ENCODE measurements around the gene ANXA2.
A peak's percentile ranks its signal among the peaks of the same experiment; 100 is the strongest.

The ANXA2 gene

GRCh38 chr15:60370105-60370868, 27.5 kb downstream of the ANXA2 start:
- DNase-seq (ENCODE audit: low spot score), result no peak

DNA sequence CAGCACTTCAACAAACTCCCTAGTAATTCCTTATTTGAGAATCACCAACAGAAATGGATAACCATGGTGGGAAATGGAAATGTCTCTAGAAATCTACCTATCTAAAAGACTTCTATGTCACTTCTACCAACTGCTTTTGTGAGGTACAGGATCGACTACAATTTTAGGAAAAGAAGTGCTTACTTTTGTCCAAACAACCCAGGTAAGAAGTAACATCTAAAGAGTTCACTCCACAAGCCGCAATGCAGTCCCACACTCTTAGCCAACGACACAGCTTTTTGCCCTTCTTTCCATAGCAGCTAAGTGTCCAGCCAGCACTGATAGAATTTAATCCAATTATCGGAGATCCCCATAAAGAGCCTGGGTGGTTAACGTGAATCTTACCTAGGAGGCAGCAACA, 28.1 kb downstream of the ANXA2 start:
- no peak for DNase-seq (ENCODE audit: low spot score)

- DNase-seq (ENCODE audit: low spot score), result no peak
These were observed 33.2 kb downstream of the ANXA2 start for GRCh38 chr15:60364612-60364924.

DNA sequence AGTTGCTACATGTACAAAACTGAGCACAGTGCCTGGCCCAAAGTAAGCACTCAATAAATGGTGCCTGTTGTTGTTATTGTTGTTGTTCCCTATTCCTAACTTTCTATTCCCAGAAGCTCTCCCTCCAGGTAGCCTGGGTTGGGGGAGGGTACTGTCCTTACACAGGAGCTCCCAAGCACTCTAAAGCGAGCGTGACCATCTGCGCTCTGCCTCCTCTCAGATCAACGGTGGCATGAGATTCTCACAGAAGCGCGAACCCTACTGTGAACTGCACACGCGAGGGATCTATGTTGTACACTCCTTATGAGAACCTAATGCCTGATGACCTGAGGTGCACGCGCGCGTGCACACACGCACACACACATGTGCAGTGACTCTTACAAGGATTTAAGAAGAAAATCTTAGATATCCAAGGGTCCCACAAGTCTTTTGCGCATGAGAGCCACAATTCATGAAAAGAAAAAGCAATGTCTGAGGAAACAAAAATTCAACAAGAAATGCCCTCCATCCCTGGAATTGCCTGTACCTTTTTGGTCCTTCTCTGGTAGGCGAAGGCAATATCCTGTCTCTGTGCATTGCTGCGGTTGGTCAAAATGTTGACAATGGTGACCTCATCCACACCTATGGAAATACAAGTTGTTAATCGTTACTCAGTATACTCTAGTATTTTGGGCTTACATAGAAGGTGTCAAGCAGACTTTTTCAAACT, 33.7 kb downstream of the ANXA2 start:
- no peak for DNase-seq (ENCODE audit: low spot score)

DNA sequence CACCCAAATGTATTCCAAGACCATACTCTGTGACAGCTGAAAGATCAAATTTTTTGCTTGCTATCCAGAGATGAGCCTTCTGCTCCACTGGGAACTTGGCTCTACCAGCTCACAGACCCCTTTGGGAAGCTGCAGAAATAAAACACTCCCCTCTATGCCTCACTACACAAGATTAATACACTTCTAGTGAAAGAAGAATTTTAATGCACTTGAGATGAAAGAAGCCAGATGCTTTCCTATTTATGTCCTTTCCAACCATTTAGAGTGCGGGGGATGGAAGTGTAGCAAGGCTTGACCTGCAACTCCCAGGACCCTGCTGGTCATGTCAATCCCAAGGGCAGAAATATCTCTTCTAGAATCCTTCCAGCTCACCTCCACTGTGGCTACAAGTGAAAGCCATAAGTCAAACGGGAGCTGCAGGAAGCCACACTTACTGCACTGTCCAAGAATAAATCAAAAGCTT, 34.7 kb downstream of the ANXA2 start:
- no peak for DNase-seq (ENCODE audit: low spot score)

GRCh38 chr15:60362321-60363086, 35.3 kb downstream of the ANXA2 start:
- DNase-seq (ENCODE audit: low spot score), result no peak

DNA sequence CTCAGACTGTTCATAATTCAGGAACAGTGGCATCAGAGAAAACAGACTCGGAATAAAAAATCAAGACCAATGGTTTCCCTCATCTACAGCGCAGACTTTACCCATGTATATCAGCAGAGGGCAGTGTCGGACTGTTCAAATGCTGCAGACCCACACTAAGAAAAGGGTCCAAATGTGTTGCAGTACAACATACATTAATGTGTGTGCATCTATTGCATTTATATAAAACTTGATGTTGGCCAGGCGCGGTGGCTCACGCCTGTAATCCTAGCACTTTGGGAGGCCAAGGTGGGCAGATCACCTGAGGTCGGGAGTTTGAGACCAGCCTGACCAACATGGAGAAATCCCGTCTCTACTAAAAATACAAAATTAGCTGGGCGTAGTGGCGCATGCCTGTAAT, 38.0 kb downstream of the ANXA2 start:
- peak; percentile 89 for DNase-seq (ENCODE audit: low spot score)

- DNase-seq (ENCODE audit: low spot score), result no peak
These were observed 38.7 kb downstream of the ANXA2 start for GRCh38 chr15:60358935-60359682.

GRCh38 chr15:60356832-60357231, 41.0 kb downstream of the ANXA2 start:
- DNase-seq (ENCODE audit: low spot score), result no peak

- no peak for DNase-seq (ENCODE audit: low spot score)
These were observed 42.5 kb downstream of the ANXA2 start for GRCh38 chr15:60355148-60355857.

DNA sequence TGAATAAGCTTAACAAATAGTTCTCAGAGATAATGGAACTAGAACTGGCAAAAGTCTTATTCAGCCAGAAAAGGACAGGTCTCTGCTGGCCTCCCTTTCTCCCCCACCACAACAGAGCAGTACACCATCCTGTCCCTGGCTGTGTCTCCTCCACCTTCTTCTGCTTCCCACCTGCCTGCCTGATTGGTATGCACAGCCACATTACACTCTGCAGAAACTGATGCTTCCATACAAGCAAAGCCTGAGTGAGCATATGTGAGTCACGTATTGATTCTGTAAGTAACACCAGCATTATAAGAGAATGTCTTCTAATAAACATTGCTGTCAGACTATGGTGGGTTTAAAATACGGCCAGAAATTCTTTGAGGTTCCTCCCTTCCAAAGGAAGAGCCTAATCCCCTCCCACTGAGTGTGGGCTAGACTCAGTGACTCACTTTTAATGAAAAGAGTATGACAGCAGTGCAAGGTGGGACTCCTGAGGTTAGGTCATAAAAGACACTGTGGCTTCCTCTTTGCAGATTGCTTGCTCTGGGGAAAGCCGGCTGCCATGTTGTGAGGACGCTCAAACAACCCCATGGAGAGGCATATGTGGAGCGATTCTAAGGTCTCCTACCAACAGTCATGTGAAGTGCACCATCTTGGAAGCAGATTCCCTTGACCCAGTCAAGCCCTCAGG, 44.4 kb downstream of the ANXA2 start:
- no peak for DNase-seq (ENCODE audit: low spot score)

DNA sequence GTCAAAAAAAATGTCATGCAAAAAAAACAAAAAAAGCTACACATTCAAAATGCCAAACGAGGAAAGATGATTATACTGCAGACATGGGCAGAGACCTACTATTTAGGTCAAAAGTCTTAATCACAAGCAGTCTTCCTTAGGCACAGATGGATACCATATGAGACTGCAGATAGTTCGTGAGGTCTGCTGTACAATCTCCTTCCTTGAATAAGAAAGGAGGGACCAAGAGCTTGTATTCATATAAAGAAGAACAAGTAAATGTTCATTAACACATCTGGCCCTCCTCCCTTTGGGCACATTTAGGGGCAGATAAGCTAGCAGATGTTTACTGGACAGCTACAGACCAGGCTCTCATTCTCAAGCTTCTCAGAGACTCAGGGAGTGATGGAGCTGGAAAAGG, 45.3 kb downstream of the ANXA2 start:
- DNase-seq (ENCODE audit: low spot score), result no peak

- peak; percentile 48 for DNase-seq (ENCODE audit: low spot score)
These were observed 46.7 kb downstream of the ANXA2 start for GRCh38 chr15:60351066-60351465.

DNA sequence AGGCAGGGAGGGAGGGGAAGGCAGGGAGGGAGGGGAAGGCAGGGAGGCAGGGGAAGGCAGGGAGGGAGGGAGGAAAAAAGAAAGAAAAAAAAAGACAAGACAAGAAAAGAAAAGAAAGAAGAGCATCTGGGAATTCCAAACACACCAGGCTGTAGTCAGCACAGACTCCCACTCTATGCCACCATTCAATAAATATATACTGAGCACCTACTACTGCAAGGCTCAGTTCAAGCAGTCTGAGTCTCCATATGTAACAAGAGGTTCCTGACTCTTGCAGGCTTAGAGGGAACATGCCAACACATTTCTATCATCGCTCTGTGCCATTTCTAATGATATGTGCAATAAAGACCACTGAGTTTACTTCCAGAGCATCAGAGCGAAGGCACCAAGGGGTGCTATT, 47.7 kb downstream of the ANXA2 start:
- DNase-seq (ENCODE audit: low spot score), result no peak

- DNase-seq (ENCODE audit: low spot score), result no peak
These were observed 48.2 kb downstream of the ANXA2 start for GRCh38 chr15:60349589-60349988.

- DNase-seq (ENCODE audit: low spot score), result no peak
These were observed 50.2 kb downstream of the ANXA2 start for GRCh38 chr15:60347480-60348049.

DNA sequence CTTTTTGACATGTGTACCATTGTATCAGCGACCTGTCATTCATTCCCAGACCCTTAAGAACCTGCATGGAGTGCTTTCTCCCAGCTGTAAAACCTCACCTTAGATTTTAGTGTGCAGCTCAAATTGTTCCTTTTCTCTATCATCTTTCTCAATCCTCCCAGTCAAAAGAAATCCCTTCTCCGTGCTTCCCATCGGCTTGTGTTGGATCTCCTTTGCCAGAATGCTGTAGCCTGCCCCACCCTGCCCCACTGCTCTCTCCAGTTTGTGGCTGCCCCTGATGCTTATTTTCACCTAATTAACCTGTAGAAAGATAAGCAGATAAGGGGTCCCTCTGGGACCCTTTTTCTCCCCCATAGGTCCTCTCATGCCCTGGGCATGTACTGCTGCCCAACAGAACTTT, 51.1 kb downstream of the ANXA2 start:
- no peak for DNase-seq (ENCODE audit: low spot score)

DNA sequence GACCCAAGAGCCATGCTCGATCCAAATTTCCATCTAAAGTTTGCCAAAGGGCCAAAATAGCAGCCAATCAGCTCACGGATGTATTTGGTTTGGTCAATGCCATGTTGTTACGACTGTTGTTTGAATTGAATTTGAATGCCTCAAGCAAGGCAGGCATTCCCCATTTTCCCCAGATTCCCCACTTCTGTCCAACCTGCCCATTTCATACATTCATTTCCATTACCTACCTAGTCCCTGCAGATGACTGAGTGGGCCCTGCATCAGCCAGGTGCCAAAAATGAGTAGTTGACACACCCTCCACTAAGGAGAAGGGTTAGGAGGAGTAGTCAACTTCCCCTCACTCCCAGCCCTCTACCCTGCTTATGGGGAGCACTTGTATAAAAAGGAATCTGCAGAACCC, 51.7 kb downstream of the ANXA2 start:
- DNase-seq (ENCODE audit: low spot score), result no peak

DNA sequence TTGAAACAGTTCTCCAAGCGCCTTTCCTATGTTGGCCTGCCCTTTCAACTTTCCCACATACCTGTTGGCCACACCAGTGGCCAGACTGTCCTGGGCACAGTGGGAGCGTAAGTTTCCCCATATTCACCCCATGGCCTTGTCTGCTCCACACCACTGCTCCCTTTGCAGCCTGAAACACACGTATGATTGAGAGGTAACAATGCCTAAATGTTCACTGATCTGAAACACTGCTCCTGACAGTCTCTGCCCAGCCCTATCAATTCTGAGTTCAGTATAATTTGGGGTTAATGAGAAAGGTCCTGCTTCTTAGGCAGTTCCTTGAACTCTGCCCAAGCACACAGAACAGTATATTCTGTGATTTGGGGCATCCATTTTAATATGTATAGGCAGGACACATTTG, 52.2 kb downstream of the ANXA2 start:
- DNase-seq (ENCODE audit: low spot score), result no peak

GRCh38 chr15:60344987-60345386, 52.8 kb downstream of the ANXA2 start:
- no peak for DNase-seq (ENCODE audit: low spot score)

GRCh38 chr15:60344461-60344860, 53.3 kb downstream of the ANXA2 start:
- no peak for DNase-seq (ENCODE audit: low spot score)

All from Ammon's horn (tissue), 1 donor.